ENCODE data around the gene PRKN.

PRKN gene

DNA sequence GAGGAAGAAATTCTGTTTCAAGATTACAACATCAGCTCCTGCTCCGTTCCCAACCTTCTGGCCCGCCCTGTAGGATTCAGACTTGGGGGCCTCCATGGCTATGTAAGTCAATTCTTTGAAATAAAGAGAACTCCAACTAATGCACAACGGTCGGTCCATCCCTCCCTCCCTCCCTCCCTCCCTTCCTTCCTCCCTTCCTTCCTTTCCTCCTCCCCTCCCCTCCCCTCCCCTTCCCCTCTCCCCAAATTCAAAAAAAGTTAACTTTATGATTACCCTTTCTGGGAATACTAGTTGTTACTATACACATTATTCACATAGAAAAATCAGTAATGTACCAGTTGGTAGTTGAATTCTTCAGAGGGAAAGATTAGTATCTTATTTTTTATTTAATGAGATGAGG lies 1274.0 kb downstream of the PRKN start:
- Histone ChIP-seq H3K9ac (ENCODE audit: low read length) (no peak overlapping the region), H3K4me2 (ENCODE audit: low read length) (no peak overlapping the region), H3K27me3 (ENCODE audit: low read depth, low read length) (no peaks in the 10 kb centered on the region), H3K36me3 (replicated peaks; ENCODE audit: low read depth, low read length) (no peaks in the 10 kb centered on the region), H4K20me1 (ENCODE audit: insufficient read depth, low read length) (no peaks in the 10 kb centered on the region), H3K4me3 (ENCODE audit: low read length) (no peak overlapping the region), H3K79me2 (ENCODE audit: low read length) (no peaks in the 10 kb centered on the region), H3K27ac (ENCODE audit: low read length) (no peak overlapping the region), H3K9me3 (ENCODE audit: insufficient read depth, low read length) (no peaks in the 10 kb centered on the region), H3K4me1 (ENCODE audit: low read length) (no peaks in the 10 kb centered on the region), H2AFZ (ENCODE audit: low read depth, low read length) (no peak overlapping the region)
- no peak for TF ChIP-seq EZH2phosphoT487 (IDR thresholded peaks at IDR 0.05; ENCODE audit: low read depth)
- TF ChIP-seq, protein P1, sequence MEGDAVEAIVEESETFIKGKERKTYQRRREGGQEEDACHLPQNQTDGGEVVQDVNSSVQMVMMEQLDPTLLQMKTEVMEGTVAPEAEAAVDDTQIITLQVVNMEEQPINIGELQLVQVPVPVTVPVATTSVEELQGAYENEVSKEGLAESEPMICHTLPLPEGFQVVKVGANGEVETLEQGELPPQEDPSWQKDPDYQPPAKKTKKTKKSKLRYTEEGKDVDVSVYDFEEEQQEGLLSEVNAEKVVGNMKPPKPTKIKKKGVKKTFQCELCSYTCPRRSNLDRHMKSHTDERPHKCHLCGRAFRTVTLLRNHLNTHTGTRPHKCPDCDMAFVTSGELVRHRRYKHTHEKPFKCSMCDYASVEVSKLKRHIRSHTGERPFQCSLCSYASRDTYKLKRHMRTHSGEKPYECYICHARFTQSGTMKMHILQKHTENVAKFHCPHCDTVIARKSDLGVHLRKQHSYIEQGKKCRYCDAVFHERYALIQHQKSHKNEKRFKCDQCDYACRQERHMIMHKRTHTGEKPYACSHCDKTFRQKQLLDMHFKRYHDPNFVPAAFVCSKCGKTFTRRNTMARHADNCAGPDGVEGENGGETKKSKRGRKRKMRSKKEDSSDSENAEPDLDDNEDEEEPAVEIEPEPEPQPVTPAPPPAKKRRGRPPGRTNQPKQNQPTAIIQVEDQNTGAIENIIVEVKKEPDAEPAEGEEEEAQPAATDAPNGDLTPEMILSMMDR (IDR thresholded peaks at IDR 0.05; ENCODE audit: low read depth, low read length) = no peak

- Histone ChIP-seq H3K9me3 (ENCODE audit: insufficient read depth, low read length) (no peaks in the 10 kb centered on the region), H3K4me3 (ENCODE audit: low read length) (no peak overlapping the region), H4K20me1 (ENCODE audit: insufficient read depth, low read length) (no peaks in the 10 kb centered on the region), H3K27ac (ENCODE audit: low read length) (no peak overlapping the region), H3K4me2 (ENCODE audit: low read length) (no peak overlapping the region), H3K4me1 (ENCODE audit: low read length) (no peaks in the 10 kb centered on the region), H2AFZ (ENCODE audit: low read depth, low read length) (no peak overlapping the region), H3K27me3 (ENCODE audit: low read depth, low read length) (no peaks in the 10 kb centered on the region), H3K36me3 (replicated peaks; ENCODE audit: low read depth, low read length) (no peaks in the 10 kb centered on the region), H3K9ac (ENCODE audit: low read length) (no peak overlapping the region), H3K79me2 (ENCODE audit: low read length) (no peaks in the 10 kb centered on the region)
- TF ChIP-seq, protein P1 (IDR thresholded peaks at IDR 0.05; ENCODE audit: low read depth, low read length) = no peak
- TF ChIP-seq EZH2phosphoT487 (IDR thresholded peaks at IDR 0.05; ENCODE audit: low read depth) = no peak
Measured at GRCh38 chr6:161452241-161452640, 1275.3 kb downstream of the PRKN start.

- H3K79me2 ChIP-seq (ENCODE audit: low read length) = no peaks in the 10 kb centered on the region
- no peaks in the 10 kb centered on the region for H3K4me1 ChIP-seq (ENCODE audit: low read length)
- no peaks in the 10 kb centered on the region for H4K20me1 ChIP-seq (ENCODE audit: insufficient read depth, low read length)
- H3K4me3 ChIP-seq (ENCODE audit: low read length) = no peak overlapping the region
- TF ChIP-seq EZH2phosphoT487 (IDR thresholded peaks at IDR 0.05; ENCODE audit: low read depth) = no peak
- TF ChIP-seq, protein P1 (IDR thresholded peaks at IDR 0.05; ENCODE audit: low read depth, low read length) = no peak
- no peak overlapping the region for H2AFZ ChIP-seq (ENCODE audit: low read depth, low read length)
- H3K27me3 ChIP-seq (ENCODE audit: low read depth, low read length) = no peaks in the 10 kb centered on the region
- no peaks in the 10 kb centered on the region for H3K36me3 ChIP-seq (replicated peaks; ENCODE audit: low read depth, low read length)
- no peak overlapping the region for H3K27ac ChIP-seq (ENCODE audit: low read length)
- no peaks in the 10 kb centered on the region for H3K9me3 ChIP-seq (ENCODE audit: insufficient read depth, low read length)
- no peak overlapping the region for H3K9ac ChIP-seq (ENCODE audit: low read length)
- no peak overlapping the region for H3K4me2 ChIP-seq (ENCODE audit: low read length)
Measured at GRCh38 chr6:161449521-161449920, 1278.0 kb downstream of the PRKN start.

GRCh38 chr6:161446949-161447348 lies 1280.6 kb downstream of the PRKN start:
- Histone ChIP-seq H3K4me3 (ENCODE audit: low read length) (no peak overlapping the region), H2AFZ (ENCODE audit: low read depth, low read length) (no peak overlapping the region), H3K9ac (ENCODE audit: low read length) (no peak overlapping the region), H3K79me2 (ENCODE audit: low read length) (no peaks in the 10 kb centered on the region), H3K36me3 (replicated peaks; ENCODE audit: low read depth, low read length) (no peaks in the 10 kb centered on the region), H3K27me3 (ENCODE audit: low read depth, low read length) (no peaks in the 10 kb centered on the region), H3K27ac (ENCODE audit: low read length) (no peak overlapping the region), H3K4me1 (ENCODE audit: low read length) (no peaks in the 10 kb centered on the region), H4K20me1 (ENCODE audit: insufficient read depth, low read length) (no peaks in the 10 kb centered on the region), H3K9me3 (ENCODE audit: insufficient read depth, low read length) (no peaks in the 10 kb centered on the region), H3K4me2 (ENCODE audit: low read length) (no peak overlapping the region)
- TF ChIP-seq EZH2phosphoT487 (IDR thresholded peaks at IDR 0.05; ENCODE audit: low read depth) = no peak
- TF ChIP-seq, protein P1 (IDR thresholded peaks at IDR 0.05; ENCODE audit: low read depth, low read length) = no peak

Data from OCI-LY3 (cell line).